Stimulated activated CD8-positive, alpha-beta memory T cell treated with anti-CD3 and anti-CD28 coated beads, Interleukin-4, amount 100 ng/mL, for 24 hours (primary cell): ENCODE data around the gene KRTAP9-2.
"Not testable (repeated sequence)": the region's sequence is repeated elsewhere in the genome, so short reads cannot be mapped to it uniquely, and the experiment has no call there.

Experiments used
- DNase-seq: peaks from one replicate; pipeline ENCODE4 v3.0.0-alpha.2; 2020; ENCODE audit warnings: low read depth

Gene KRTAP9-2

GRCh38 chr17:41237116-41237515 is 10.7 kb downstream of the KRTAP9-2 start:
- DNase-seq, result not testable (repeated sequence)

- DNase-seq, result not testable (repeated sequence)
These were observed 11.5 kb downstream of the KRTAP9-2 start, which contains the start of gene KRTAP9-8 for GRCh38 chr17:41237949-41238437. KRTAP9-8 (plus strand) TSS chr17:41237999; CDS start chr17:41238052, 53 bp downstream.

- not testable (repeated sequence) for DNase-seq
These were observed 20.7 kb downstream of the KRTAP9-2 start for GRCh38 chr17:41246995-41247787.

- not testable (repeated sequence) for DNase-seq
These were observed 23.3 kb downstream of the KRTAP9-2 start, which contains the start of gene KRTAP9-4 for GRCh38 chr17:41249637-41250240. KRTAP9-4 (plus strand) TSS chr17:41249687; CDS start chr17:41249721, 34 bp downstream.

- no peak for DNase-seq
These were observed 24.8 kb downstream of the KRTAP9-2 start for GRCh38 chr17:41251261-41251660.

GRCh38 chr17:41254861-41255260 is 28.4 kb downstream of the KRTAP9-2 start:
- DNase-seq, result no peak

- not testable (repeated sequence) for DNase-seq
These were observed 29.2 kb downstream of the KRTAP9-2 start, which contains the start of gene KRTAP9-9 for GRCh38 chr17:41255381-41256290. KRTAP9-9 (plus strand) TSS chr17:41255384.

- DNase-seq, result no peak
These were observed 29.8 kb downstream of the KRTAP9-2 start for GRCh38 chr17:41256291-41256685.

- no peak for DNase-seq
These were observed 32.0 kb downstream of the KRTAP9-2 start for GRCh38 chr17:41258406-41258805.

- DNase-seq, result no peak
These were observed 36.8 kb downstream of the KRTAP9-2 start for GRCh38 chr17:41263212-41263611.

GRCh38 chr17:41264599-41264998 is 38.2 kb downstream of the KRTAP9-2 start:
- DNase-seq, result no peak

- DNase-seq, result no peak
These were observed 38.6 kb downstream of the KRTAP9-2 start, which contains the start of gene KRTAP9-6 for GRCh38 chr17:41265078-41265477. KRTAP9-6 (plus strand) TSS chr17:41265378; CDS start chr17:41265378, 0 bp downstream.

GRCh38 chr17:41267711-41268110 is 41.3 kb downstream of the KRTAP9-2 start:
- DNase-seq, result no peak

- not testable (repeated sequence) for DNase-seq
These were observed 44.9 kb downstream of the KRTAP9-2 start for GRCh38 chr17:41271323-41271722.

GRCh38 chr17:41271858-41272257 is 45.4 kb downstream of the KRTAP9-2 start:
- DNase-seq, result no peak

- DNase-seq, result not testable (repeated sequence)
These were observed 49.3 kb downstream of the KRTAP9-2 start, which contains the start of gene KRTAP9-7 for GRCh38 chr17:41275648-41276190. KRTAP9-7 (plus strand) TSS chr17:41275698; CDS start chr17:41275698, 0 bp downstream.
